ENCODE results near the gene UROS. TPM values are rescaled to one million over a fixed set of nuclear protein-coding genes. Genes with fewer than 3 reads are reported as not detected.

UROS gene
- total RNA-seq, 1 donor from 2014 or later, result 82.5 TPM

DNA sequence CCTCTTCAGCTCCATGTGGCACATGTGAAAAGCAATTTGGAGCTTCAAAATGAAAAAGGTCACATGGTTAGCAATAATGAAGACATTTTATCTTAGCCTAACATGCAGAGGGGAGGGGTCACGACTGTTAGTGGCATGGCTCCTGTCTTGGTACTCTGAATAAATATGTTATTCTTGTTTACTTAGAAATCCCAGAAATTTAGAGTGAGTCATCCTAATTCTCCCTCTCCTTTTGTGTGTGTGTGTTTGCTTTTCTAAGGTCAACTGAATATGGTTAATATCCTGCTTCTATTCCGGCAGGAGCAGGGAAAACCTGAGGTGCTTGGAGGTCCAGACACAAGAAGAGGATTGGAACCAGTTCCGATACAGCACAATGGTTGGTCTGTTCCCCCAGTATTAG lies 17.9 kb upstream of the UROS start:
- H3K27me3 ChIP-seq (ENCODE audit: control insufficient read depth, insufficient read depth, low read length), result no peaks in the 10 kb centered on the region
- TF ChIP-seq, protein P1, sequence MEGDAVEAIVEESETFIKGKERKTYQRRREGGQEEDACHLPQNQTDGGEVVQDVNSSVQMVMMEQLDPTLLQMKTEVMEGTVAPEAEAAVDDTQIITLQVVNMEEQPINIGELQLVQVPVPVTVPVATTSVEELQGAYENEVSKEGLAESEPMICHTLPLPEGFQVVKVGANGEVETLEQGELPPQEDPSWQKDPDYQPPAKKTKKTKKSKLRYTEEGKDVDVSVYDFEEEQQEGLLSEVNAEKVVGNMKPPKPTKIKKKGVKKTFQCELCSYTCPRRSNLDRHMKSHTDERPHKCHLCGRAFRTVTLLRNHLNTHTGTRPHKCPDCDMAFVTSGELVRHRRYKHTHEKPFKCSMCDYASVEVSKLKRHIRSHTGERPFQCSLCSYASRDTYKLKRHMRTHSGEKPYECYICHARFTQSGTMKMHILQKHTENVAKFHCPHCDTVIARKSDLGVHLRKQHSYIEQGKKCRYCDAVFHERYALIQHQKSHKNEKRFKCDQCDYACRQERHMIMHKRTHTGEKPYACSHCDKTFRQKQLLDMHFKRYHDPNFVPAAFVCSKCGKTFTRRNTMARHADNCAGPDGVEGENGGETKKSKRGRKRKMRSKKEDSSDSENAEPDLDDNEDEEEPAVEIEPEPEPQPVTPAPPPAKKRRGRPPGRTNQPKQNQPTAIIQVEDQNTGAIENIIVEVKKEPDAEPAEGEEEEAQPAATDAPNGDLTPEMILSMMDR (IDR thresholded peaks at IDR 0.05; ENCODE audit: insufficient read depth, low read length, poor library complexity, severe bottlenecking), result no peak
- DNase-seq (ENCODE audit: low read depth), result no peak
- H3K36me3 ChIP-seq (ENCODE audit: control insufficient read depth, insufficient read depth, low read length), result peaks cover 3% of the 10 kb centered on the region
- H3K4me3 ChIP-seq (ENCODE audit: low read depth, low read length), result no peak overlapping the region

DNA sequence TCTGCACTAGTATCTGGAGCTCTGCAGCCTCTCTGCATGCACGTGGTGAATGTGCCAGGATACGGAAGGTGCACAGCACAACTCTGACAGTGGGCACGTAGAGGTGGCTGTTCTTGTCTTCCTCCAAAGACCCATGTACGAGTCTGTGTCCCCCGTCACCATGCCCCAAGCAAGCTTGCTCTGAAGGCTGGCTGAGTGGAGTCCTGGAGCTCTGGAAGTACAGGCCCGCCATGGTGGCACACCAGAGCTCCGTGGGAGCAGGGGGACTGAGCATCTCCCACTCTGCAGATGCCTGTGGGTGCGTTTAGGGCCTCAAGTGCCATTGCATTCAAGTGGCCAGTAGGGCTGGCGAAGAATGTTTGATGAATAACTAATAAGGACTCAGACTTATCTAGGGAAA lies 17.3 kb upstream of the UROS start:
- Histone ChIP-seq H3K27me3 (ENCODE audit: control insufficient read depth, insufficient read depth, low read length) (no peaks in the 10 kb centered on the region), H3K36me3 (ENCODE audit: control insufficient read depth, insufficient read depth, low read length) (peaks cover 3% of the 10 kb centered on the region), H3K4me3 (ENCODE audit: low read depth, low read length) (no peak overlapping the region)
- no peak for DNase-seq (ENCODE audit: low read depth)
- TF ChIP-seq, protein P1 (IDR thresholded peaks at IDR 0.05; ENCODE audit: insufficient read depth, low read length, poor library complexity, severe bottlenecking), result no peak

DNA sequence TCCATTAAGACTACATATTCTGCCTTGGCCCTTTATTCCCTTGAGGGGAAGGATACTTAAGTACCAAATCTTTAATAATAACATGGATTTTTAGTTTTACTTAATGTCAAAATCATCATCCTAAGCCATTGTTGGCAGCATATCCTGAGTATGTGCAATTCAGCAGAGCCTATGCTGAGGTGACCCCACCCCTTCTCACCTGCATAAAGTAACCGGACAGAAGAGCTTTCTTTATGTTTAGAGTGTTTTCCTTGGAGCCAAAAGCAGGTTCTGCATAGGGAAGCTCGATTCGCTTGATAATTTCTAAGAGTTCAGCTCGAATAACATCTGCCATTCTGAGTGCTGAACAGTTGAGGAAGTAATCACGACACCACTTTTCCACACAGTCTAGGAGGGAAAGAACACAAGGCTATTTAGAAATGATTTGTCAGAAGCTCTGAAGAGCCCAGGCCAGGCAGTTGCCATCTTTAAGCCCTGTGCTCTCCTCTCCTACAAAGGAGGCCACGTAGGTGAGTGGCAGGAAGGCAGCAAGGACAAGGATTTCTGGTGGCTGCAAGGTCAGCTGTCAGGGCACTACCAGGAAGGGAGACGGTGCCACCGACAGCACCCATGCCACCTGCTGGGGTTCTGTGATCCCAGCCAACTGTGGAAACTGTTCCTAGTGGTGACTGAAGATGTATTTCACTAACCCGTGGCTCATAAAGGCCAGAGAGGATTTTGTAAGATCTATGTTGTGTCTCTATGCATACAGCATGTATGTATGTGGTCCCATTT lies 15.9 kb upstream of the UROS start:
- Histone ChIP-seq H3K4me3 (ENCODE audit: low read depth, low read length) (no peak overlapping the region), H3K27me3 (ENCODE audit: control insufficient read depth, insufficient read depth, low read length) (no peaks in the 10 kb centered on the region), H3K36me3 (ENCODE audit: control insufficient read depth, insufficient read depth, low read length) (peaks cover 3% of the 10 kb centered on the region)
- DNase-seq (ENCODE audit: low read depth), result no peak
- TF ChIP-seq, protein P1 (IDR thresholded peaks at IDR 0.05; ENCODE audit: insufficient read depth, low read length, poor library complexity, severe bottlenecking), result no peak

DNA sequence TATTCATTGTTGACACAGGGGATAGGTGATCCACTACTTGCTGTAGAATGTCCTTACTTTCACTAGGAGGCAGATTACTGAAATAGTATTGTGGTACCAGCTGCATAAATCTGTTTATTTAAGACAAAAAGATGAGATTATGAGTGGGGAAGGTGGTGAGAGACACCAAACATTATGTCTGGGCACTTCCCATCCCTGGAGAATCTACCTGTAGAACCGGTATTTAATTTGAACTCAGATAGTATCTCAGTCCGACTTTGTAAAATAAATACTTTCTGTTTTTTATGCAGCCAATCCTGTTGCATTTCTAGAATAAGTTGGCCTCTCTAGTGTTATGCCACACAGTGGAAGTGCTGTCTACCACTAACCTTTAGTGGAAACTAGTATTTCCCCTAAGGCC lies 13.7 kb upstream of the UROS start:
- Histone ChIP-seq H3K4me3 (ENCODE audit: low read depth, low read length) (no peak overlapping the region), H3K27me3 (ENCODE audit: control insufficient read depth, insufficient read depth, low read length) (no peaks in the 10 kb centered on the region), H3K36me3 (ENCODE audit: control insufficient read depth, insufficient read depth, low read length) (peaks cover 3% of the 10 kb centered on the region)
- no peak for DNase-seq (ENCODE audit: low read depth)
- TF ChIP-seq, protein P1 (IDR thresholded peaks at IDR 0.05; ENCODE audit: insufficient read depth, low read length, poor library complexity, severe bottlenecking), result no peak

DNA sequence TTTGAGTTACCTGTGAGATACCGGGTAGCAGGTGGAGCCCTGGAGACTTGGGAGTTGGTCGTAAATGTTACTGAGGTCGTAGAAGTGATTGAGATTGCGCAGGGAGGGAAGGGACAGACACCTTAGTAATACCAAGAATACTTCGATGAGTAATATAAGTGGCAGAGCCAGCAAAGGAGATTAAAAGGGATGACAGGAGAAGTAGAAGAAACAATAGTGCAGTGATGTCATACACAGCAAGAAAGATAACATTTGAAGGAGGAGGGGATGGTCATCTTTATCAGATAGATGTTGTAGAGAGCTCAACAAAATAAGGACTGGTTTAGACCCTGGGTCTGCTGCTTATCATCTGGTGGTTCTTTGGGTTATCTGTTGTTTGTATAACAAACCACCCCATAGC lies 5.3 kb upstream of the UROS start:
- DNase-seq (ENCODE audit: low read depth), result no peak
- Histone ChIP-seq H3K27me3 (ENCODE audit: control insufficient read depth, insufficient read depth, low read length) (no peaks in the 10 kb centered on the region), H3K4me3 (ENCODE audit: low read depth, low read length) (no peak overlapping the region), H3K36me3 (ENCODE audit: control insufficient read depth, insufficient read depth, low read length) (peaks cover 3% of the 10 kb centered on the region)
- TF ChIP-seq, protein P1 (IDR thresholded peaks at IDR 0.05; ENCODE audit: insufficient read depth, low read length, poor library complexity, severe bottlenecking), result no peak

DNA sequence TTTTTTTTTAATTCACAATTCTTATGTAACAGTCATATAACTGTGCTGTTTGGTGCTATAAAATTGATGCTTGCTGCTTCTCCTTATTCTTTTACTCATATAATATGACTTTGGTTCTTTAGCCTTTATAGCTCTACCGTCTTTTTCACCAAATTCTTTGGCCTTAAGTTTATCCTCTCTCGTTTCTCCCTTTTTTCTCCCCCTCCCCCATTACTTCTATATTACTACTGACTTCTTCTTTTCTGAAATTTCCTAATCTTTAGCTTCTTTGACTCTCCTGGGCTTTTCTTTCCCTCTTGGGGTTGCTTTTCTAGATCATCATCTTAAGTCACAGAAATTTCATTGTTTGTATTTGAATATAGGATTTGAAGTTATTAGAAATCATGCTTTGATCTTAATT lies 4.1 kb upstream of the UROS start:
- DNase-seq (ENCODE audit: low read depth), result no peak
- Histone ChIP-seq H3K4me3 (ENCODE audit: low read depth, low read length) (no peak overlapping the region), H3K36me3 (ENCODE audit: control insufficient read depth, insufficient read depth, low read length) (peaks cover 3% of the 10 kb centered on the region), H3K27me3 (ENCODE audit: control insufficient read depth, insufficient read depth, low read length) (no peaks in the 10 kb centered on the region)
- TF ChIP-seq, protein P1 (IDR thresholded peaks at IDR 0.05; ENCODE audit: insufficient read depth, low read length, poor library complexity, severe bottlenecking), result no peak
